Cardiac muscle cell (in vitro differentiated cells and primary cell): Measurements from ENCODE around the gene TBX5. TPM values are rescaled to one million over a fixed set of nuclear protein-coding genes. Genes with fewer than 3 reads are reported as not detected.

Source experiments
- DNase-seq, 2 donors: peaks; one replicate each; pipeline versions ENCODE4 v3.0.0 to v3.0.0-alpha.2; 2010 to 2017; ENCODE audit warnings: low read depth in 1 of 2, low spot score in 1 of 2
- H3K27ac ChIP-seq: fragments of 200-600 bp; sonication (generic); 2 replicates; pipeline ENCODE4 v1.5.1; 2016
- H3K27me3 ChIP-seq: fragments of 200-600 bp; sonication (generic); 2 replicates; pipeline ENCODE4 v1.6.0; 2016; ENCODE audit warnings: control low read depth
- H3K36me3 ChIP-seq: fragments of 200-600 bp; sonication (generic); 2 replicates; pipeline ENCODE4 v1.5.1; 2016; ENCODE audit warnings: control low read depth
- H3K4me1 ChIP-seq: fragments of 200-600 bp; sonication (generic); 2 replicates; pipeline ENCODE4 v1.8.1; 2017; ENCODE audit warnings: low read depth, mild to moderate bottlenecking, mixed run types
- H3K4me3 ChIP-seq: fragments of 200-600 bp; sonication (generic); 2 replicates; pipeline ENCODE4 v1.5.1; 2016; ENCODE audit warnings: mild to moderate bottlenecking
- H3K9me3 ChIP-seq: fragments of 200-600 bp; sonication (generic); 2 replicates; pipeline ENCODE4 v1.5.1; 2017; ENCODE audit warnings: low read depth, mild to moderate bottlenecking, control low read depth
- polyA plus RNA-seq: library from polyadenylated mRNA; unstranded; fragments of >200 nt; fragmentation: Nextera tagmentation; extraction: Ambion mirVana; gene quantifications from 2 replicates; pipeline ENCODE4 v1.2.1, GENCODE V29; 2016
- total RNA-seq: library from RNA; depleted of rRNA; stranded (reverse); fragments of >200 nt; gene quantifications from 2 replicates; pipeline ENCODE4 v1.2.3, GENCODE V29; 2016
- TF ChIP-seq, protein P1 (sequence below): IDR thresholded peaks from 2 replicates; pipeline ENCODE4 v1.5.1; 2012; ENCODE audit warnings: low read depth, mild to moderate bottlenecking, low read length

The TBX5 gene
- total and polyA plus RNA-seq, 2 experiments from 2014 or later: 83.3 to 109 TPM

DNA sequence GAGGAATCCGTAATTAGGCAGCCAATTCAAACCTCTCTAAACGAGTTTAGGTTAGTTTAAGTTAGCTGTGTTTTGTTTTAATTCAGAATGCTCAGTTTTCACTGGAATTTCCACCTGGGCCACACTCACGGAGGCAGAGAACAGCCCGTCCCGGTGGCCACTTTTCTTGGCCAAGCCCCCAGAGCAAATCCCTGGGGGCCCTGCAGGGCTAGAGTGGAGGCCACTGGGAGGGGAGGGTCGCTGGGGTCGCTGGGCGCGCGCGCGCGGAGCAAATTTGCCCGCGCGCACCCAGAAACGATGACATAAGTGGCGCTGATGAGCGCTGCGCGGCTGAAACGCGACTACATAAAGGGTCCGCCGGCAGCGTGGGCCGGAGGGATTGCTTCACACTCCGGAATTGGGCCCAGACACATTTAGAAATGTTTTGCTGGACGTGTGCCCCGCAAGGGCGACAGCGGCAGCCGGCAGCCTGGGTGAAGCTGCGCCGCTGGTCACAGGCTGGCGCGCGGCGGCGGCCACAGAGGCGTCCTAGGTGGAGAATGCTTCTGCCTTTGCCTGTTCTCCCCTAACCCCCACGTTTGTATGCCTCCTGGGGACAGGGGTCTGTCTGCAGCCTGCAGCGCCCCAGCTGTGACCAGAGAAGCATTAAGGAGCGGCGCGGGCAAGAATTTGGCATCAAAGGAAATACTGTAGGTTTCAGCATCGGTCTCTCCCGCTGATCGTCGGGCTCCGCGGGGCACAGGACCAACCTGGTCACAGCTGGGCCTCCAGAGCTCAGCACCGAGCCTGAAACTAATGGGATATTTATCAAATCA, 37.9 kb upstream of the TBX5 start:
- TF ChIP-seq, protein P1, sequence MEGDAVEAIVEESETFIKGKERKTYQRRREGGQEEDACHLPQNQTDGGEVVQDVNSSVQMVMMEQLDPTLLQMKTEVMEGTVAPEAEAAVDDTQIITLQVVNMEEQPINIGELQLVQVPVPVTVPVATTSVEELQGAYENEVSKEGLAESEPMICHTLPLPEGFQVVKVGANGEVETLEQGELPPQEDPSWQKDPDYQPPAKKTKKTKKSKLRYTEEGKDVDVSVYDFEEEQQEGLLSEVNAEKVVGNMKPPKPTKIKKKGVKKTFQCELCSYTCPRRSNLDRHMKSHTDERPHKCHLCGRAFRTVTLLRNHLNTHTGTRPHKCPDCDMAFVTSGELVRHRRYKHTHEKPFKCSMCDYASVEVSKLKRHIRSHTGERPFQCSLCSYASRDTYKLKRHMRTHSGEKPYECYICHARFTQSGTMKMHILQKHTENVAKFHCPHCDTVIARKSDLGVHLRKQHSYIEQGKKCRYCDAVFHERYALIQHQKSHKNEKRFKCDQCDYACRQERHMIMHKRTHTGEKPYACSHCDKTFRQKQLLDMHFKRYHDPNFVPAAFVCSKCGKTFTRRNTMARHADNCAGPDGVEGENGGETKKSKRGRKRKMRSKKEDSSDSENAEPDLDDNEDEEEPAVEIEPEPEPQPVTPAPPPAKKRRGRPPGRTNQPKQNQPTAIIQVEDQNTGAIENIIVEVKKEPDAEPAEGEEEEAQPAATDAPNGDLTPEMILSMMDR: no peak
- H3K27ac ChIP-seq: no peak overlapping the region
- no peaks in the 10 kb centered on the region for H3K9me3 ChIP-seq
- H3K4me1 ChIP-seq: peaks cover 19% of the 10 kb centered on the region
- DNase-seq: peak in 1 of 2 donors; percentile 44
- no peaks in the 10 kb centered on the region for H3K36me3 ChIP-seq
- peak overlapping the region; percentile 16 for H3K4me3 ChIP-seq
- H3K27me3 ChIP-seq: peaks cover 100% of the 10 kb centered on the region

DNA sequence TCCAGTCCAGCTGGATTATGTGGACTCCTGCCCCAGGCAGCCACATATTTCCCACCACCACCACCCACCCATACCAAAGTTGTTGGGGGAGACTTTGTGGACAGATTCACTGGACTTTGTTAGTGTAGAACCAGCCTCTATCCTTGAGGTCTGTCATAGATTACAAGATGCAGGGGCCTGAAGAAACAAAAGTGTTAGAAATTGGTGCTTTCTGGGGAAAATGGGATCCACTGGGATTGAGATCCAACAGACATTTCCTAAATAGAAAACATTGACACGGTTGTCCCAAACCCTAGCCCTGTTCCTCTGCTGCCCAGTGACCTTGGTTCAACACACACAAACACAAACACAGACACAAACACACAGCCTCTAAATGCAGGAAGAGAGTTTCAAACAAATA, 36.6 kb upstream of the TBX5 start:
- H3K4me3 ChIP-seq: no peak overlapping the region
- peaks cover 13% of the 10 kb centered on the region for H3K4me1 ChIP-seq
- H3K36me3 ChIP-seq: no peaks in the 10 kb centered on the region
- no peak for DNase-seq
- H3K27ac ChIP-seq: no peak overlapping the region
- peaks cover 100% of the 10 kb centered on the region for H3K27me3 ChIP-seq
- TF ChIP-seq, protein P1: no peak
- no peaks in the 10 kb centered on the region for H3K9me3 ChIP-seq

DNA sequence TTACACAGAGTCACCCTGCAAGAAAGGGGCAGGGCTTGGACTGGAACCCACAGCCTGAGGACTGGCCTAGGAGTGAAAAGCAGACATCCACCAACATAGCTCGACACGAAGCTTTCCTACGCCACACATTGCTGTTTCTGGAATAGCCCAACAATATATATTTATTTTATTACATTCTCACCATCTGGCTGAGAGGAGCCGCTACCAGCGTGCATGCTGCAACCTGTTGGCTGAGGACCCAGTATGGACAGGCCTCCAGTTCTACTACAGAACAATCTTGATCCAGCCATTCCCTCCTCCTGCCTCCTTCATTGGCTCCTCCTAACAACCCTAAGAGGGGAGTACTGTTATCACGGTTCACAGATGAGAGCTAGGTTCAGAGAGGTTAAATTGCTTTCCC, 35.6 kb upstream of the TBX5 start:
- TF ChIP-seq, protein P1: no peak
- peaks cover 8% of the 10 kb centered on the region for H3K4me1 ChIP-seq
- H3K36me3 ChIP-seq: no peaks in the 10 kb centered on the region
- peaks cover 100% of the 10 kb centered on the region for H3K27me3 ChIP-seq
- H3K9me3 ChIP-seq: no peaks in the 10 kb centered on the region
- H3K27ac ChIP-seq: no peak overlapping the region
- H3K4me3 ChIP-seq: no peak overlapping the region
- DNase-seq: no peak

DNA sequence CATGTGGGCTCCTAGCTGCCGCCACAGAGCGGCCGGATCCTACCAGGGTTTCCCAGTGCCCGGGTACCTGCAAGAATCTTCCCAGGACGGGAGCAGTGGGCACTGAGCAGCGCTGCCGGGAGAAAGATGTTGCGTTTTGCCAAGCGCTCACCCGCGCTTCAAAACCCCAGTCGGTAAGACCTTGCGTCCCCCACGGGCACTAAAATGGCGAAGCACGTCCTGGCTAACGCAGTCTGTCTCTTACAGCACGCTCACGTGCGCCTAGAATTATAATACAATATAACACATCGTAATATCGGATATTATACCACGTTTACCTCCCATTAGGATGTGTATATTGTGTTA, 35.1 kb upstream of the TBX5 start:
- Histone ChIP-seq H3K4me3 (peak overlapping the region; percentile 10), H3K9me3 (no peaks in the 10 kb centered on the region), H3K27ac (no peak overlapping the region), H3K36me3 (no peaks in the 10 kb centered on the region), H3K27me3 (peaks cover 100% of the 10 kb centered on the region), H3K4me1 (peaks cover 8% of the 10 kb centered on the region)
- TF ChIP-seq, protein P1: no peak
- no peak for DNase-seq

DNA sequence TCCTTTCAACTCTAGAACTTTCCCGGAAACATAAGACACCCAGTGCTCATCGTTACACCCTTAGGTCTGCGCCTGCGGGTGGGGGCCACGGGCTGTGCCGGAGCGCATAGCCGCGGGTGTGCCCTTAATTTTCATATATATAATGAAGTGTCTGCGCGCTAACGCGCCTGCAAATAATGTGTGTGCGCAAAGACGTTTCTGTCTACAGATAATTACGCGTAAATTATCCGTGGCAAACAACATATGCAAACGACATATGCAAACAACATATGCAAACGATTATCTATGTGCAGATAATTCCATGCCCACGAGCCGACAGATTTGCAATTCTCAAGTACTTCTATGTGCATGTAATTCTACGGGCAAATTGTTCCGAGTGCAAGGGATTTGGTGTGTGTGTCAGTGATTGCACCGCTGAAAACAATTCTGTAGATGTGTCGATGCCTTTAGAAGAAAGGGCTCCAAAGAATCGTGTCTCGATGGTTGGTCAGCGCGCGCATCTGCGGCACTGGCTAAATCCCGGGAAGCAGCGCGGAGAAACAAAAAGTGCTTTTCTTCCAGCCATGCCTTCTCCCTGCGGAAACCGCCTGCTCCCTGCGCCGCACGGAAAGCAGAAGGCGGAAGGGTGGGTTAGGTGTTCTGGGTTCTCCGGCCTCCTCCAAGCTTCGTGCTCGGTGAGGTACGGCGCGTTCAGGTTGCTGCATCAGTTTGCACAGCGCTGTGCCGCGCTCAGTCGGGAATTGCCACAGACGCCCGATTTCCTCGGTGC, 34.5 kb upstream of the TBX5 start:
- H3K4me3 ChIP-seq: peak overlapping the region; percentile 10

More for the DNA sequence above, 34.5 kb upstream of the TBX5 start:
- peak in 1 of 2 donors; percentile 42 for DNase-seq
- H3K4me1 ChIP-seq: peaks cover 8% of the 10 kb centered on the region
- TF ChIP-seq, protein P1: no peak
- H3K9me3 ChIP-seq: no peaks in the 10 kb centered on the region
- H3K27me3 ChIP-seq: peaks cover 100% of the 10 kb centered on the region
- no peak overlapping the region for H3K27ac ChIP-seq
- no peaks in the 10 kb centered on the region for H3K36me3 ChIP-seq
